Fibroblast of lung (primary cell): Measurements from ENCODE around the gene METTL22. TPM values are rescaled to one million over a fixed set of nuclear protein-coding genes. Genes with fewer than 3 reads are reported as not detected.

Experiments
- DNase-seq, 2 donors: peaks; one replicate each; pipeline versions ENCODE4 v3.0.0 to v3.0.0-alpha.2; 2010; ENCODE audit warnings: low read depth in 2 of 2
- H2AFZ ChIP-seq: 2 replicates; pipeline ENCODE4 v1.5.1; 2012; ENCODE audit warnings: low read length, control low read depth, inconsistent platforms
- H3K27ac ChIP-seq: 2 replicates; pipeline ENCODE4 v1.5.1; 2011; ENCODE audit warnings: low read length, control low read depth; ENCODE audit not compliant: insufficient read depth
- H3K27me3 ChIP-seq: 2 replicates; pipeline ENCODE4 v1.5.1; 2011; ENCODE audit warnings: mild to moderate bottlenecking, low read length; ENCODE audit not compliant: control insufficient read depth, insufficient read depth
- H3K36me3 ChIP-seq: 2 replicates; pipeline ENCODE4 v1.5.1; 2011; ENCODE audit warnings: low read length; ENCODE audit not compliant: control insufficient read depth, insufficient read depth
- H3K4me1 ChIP-seq: 2 replicates; pipeline ENCODE4 v1.5.1; 2011; ENCODE audit warnings: low read length; ENCODE audit not compliant: control insufficient read depth, insufficient read depth; ENCODE audit errors: extremely low read depth
- H3K4me2 ChIP-seq: 2 replicates; pipeline ENCODE4 v1.5.1; 2011; ENCODE audit warnings: low read length, control low read depth; ENCODE audit not compliant: insufficient read depth; ENCODE audit errors: extremely low read depth
- H3K4me3 ChIP-seq, 4 experiments: fragments of 200-600 bp in 1 of 4; sonication (generic) in 1 of 4; replicated peaks in 1 of 4; 2 replicates each; pipeline ENCODE4 v1.5.1; 2011 to 2016; ENCODE audit warnings: low read length in 4 of 4, low read depth in 3 of 4, mild to moderate bottlenecking in 3 of 4, control low read depth in 2 of 4, inconsistent platforms in 1 of 4, mixed read lengths in 1 of 4; ENCODE audit not compliant: insufficient read depth in 1 of 4; ENCODE audit errors: control extremely low read depth in 1 of 4
- H3K79me2 ChIP-seq: 2 replicates; pipeline ENCODE4 v1.5.1; 2012; ENCODE audit warnings: mild to moderate bottlenecking, low read length, inconsistent platforms; ENCODE audit not compliant: control insufficient read depth, insufficient read depth
- H3K9ac ChIP-seq: 2 replicates; pipeline ENCODE4 v1.5.1; 2011; ENCODE audit warnings: mild to moderate bottlenecking, low read length, control low read depth; ENCODE audit not compliant: insufficient read depth
- H3K9me3 ChIP-seq: 2 replicates; pipeline ENCODE4 v1.5.1; 2012; ENCODE audit warnings: low read depth, low read length; ENCODE audit not compliant: control insufficient read depth, insufficient read depth
- H4K20me1 ChIP-seq: 2 replicates; pipeline ENCODE4 v1.5.1; 2011; ENCODE audit warnings: low read length; ENCODE audit not compliant: control insufficient read depth, insufficient read depth; ENCODE audit errors: extremely low read depth
- EZH2 ChIP-seq: IDR thresholded peaks from 2 replicates; pipeline ENCODE4 v1.5.1; 2012; ENCODE audit warnings: low read length, control low read depth, mild to moderate bottlenecking; ENCODE audit errors: missing control alignments
- polyA plus RNA-seq, 2 donors: library from polyadenylated mRNA; depleted of rRNA in 1 of 2; stranded (reverse) in 1 of 2; unstranded in 1 of 2; fragments of >200 nt; gene quantifications; 2 replicates each; pipeline ENCODE4 v1.2.1, GENCODE V29; 2011 to 2012; ENCODE audit warnings: missing spikeins in 1 of 2
- total RNA-seq: library from RNA; depleted of rRNA; stranded (reverse); fragments of >200 nt; gene quantifications from 2 replicates; pipeline ENCODE4 v1.2.1, GENCODE V29; 2014
- TF ChIP-seq, protein P1 (sequence below), 2 donors: IDR thresholded peaks in 1 of 2; conservative IDR thresholded peaks in 1 of 2; 1 replicate in 1 of 2; 2 replicates in 1 of 2; pipeline ENCODE4 v1.5.1; 2011 to 2012; ENCODE audit warnings: low read length in 2 of 2, control low read depth in 1 of 2, inconsistent platforms in 1 of 2, low read depth in 1 of 2, mild to moderate bottlenecking in 1 of 2

The METTL22 gene
- total and polyA plus RNA-seq, 2 donors (not counting 1 experiment from before 2014, with no cell fraction given) = 27.4 to 30.8 TPM

DNA sequence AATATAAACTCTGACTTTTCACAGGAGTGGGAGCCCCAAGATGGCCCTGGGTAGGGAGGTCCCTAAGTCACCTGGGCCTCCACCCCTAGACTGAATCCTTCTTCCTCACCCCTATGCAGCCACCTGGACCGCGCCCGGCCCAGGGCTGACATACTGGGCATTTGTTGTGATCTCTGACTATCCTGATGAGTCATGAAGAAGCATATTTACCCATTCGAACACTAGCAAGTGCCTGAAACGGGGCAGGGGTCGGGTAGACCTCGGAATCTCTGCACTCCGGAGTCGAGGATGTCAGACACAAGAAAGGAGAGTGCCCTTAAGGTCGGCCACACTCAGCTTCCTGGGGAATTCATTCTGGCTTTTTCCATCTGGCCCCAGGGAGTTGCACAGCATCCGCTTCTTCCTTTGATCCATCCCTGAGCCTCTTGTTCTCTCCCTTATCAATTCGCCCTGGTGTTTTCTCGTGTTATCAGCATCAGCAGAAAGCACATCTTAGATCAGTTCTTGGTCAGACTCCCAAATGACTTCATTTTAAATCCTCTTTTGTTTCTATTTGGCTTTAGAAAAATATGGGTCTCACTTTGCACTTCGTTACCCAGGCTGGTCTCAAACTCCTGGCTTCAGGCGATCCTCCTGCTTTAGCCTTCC is 10.4 kb downstream of the METTL22 start:
- TF ChIP-seq, protein P1, sequence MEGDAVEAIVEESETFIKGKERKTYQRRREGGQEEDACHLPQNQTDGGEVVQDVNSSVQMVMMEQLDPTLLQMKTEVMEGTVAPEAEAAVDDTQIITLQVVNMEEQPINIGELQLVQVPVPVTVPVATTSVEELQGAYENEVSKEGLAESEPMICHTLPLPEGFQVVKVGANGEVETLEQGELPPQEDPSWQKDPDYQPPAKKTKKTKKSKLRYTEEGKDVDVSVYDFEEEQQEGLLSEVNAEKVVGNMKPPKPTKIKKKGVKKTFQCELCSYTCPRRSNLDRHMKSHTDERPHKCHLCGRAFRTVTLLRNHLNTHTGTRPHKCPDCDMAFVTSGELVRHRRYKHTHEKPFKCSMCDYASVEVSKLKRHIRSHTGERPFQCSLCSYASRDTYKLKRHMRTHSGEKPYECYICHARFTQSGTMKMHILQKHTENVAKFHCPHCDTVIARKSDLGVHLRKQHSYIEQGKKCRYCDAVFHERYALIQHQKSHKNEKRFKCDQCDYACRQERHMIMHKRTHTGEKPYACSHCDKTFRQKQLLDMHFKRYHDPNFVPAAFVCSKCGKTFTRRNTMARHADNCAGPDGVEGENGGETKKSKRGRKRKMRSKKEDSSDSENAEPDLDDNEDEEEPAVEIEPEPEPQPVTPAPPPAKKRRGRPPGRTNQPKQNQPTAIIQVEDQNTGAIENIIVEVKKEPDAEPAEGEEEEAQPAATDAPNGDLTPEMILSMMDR (conservative IDR thresholded peaks at IDR 0.05 in 1 of 2, IDR thresholded peaks at IDR 0.05 in 1 of 2; ENCODE audit: low read depth in 1 of 2, low read length in 2 of 2) = no peak
- TF ChIP-seq EZH2 = no peak
- no peak for DNase-seq
- H3K4me2 ChIP-seq = no peak overlapping the region
- H3K79me2 ChIP-seq = no peaks in the 10 kb centered on the region
- H3K9ac ChIP-seq = no peak overlapping the region
- no peak overlapping the region for H2AFZ ChIP-seq
- H3K27me3 ChIP-seq = no peaks in the 10 kb centered on the region
- H3K4me1 ChIP-seq = no peaks in the 10 kb centered on the region
- H4K20me1 ChIP-seq = no peaks in the 10 kb centered on the region
- no peak overlapping the region for H3K4me3 ChIP-seq
- peaks cover 27% of the 10 kb centered on the region for H3K36me3 ChIP-seq
- H3K27ac ChIP-seq = no peak overlapping the region
- H3K9me3 ChIP-seq = no peaks in the 10 kb centered on the region

DNA sequence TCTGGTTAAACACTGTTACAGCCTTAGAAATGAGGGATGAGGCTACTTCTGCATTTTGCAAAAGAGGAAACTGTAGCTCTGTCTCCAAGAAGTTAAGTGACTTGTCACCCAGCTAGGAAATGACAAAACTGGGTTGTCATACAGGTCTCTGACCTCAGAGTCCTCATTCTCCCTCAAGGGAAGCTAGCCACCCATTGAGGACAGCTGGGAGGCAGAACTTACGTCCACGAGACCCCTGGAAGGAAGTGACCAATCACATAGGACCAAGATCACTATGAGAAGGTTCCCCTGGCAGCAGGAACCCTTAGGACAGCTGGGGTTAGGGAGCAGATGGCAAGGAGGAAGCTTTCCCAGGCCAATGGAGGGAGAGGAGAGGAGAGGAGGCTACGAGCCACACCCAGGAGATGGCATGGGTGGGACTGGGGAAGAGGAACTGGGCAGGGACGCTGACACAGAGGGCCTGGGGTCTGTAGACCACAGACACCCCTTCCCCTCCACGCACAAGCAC is 11.2 kb downstream of the METTL22 start:
- Histone ChIP-seq H4K20me1 (no peaks in the 10 kb centered on the region), H3K4me3 (no peak overlapping the region), H3K79me2 (no peaks in the 10 kb centered on the region), H3K27me3 (no peaks in the 10 kb centered on the region), H3K4me1 (no peaks in the 10 kb centered on the region), H3K36me3 (peaks cover 27% of the 10 kb centered on the region), H3K9me3 (no peaks in the 10 kb centered on the region), H3K4me2 (no peak overlapping the region), H3K9ac (no peak overlapping the region), H3K27ac (no peak overlapping the region), H2AFZ (no peak overlapping the region)
- TF ChIP-seq EZH2 = no peak
- TF ChIP-seq, protein P1 (conservative IDR thresholded peaks at IDR 0.05 in 1 of 2, IDR thresholded peaks at IDR 0.05 in 1 of 2; ENCODE audit: low read depth in 1 of 2, low read length in 2 of 2) = no peak
- DNase-seq = no peak

DNA sequence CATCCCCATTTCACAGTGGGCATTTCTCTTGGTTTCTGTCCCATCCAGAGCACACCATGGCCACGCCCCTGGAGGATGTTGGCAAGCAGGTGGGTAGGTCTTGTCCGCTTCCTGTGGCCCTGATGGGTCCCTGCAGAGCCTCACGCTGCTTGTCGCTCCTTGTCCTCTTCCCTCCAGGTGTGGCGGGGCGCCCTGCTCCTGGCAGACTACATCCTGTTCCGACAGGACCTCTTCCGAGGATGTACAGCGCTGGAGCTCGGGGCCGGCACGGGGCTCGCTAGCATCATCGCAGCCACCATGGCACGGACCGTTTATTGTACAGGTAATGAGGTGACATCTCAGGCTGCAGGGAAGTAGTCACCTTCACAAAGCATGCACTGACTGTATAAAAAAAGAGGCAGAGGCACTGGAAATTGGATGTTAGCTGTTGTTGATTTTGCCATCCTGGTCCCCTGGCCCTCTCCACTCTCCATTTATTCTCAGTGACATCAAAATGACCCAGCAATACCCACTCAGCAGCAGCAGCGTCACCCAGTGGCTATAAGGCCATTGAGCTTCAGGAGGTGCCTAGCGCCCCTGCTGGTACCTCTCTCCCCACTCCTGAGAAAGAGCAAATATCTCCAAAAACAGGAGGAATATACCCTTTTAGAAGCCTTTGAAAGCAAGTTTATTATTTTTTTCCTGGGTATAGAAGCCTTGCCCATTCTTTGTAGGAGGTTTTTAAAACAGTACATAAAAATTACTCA is 13.7 kb downstream of the METTL22 start:
- Histone ChIP-seq H3K4me1 (no peaks in the 10 kb centered on the region), H4K20me1 (no peaks in the 10 kb centered on the region), H3K79me2 (no peaks in the 10 kb centered on the region), H3K27me3 (no peaks in the 10 kb centered on the region), H3K4me2 (no peak overlapping the region), H2AFZ (no peak overlapping the region), H3K36me3 (peaks cover 27% of the 10 kb centered on the region), H3K27ac (no peak overlapping the region), H3K4me3 (no peak overlapping the region), H3K9ac (no peak overlapping the region), H3K9me3 (no peaks in the 10 kb centered on the region)
- DNase-seq = peak; percentile 25 to 41
- TF ChIP-seq EZH2 = no peak
- TF ChIP-seq, protein P1 (conservative IDR thresholded peaks at IDR 0.05 in 1 of 2, IDR thresholded peaks at IDR 0.05 in 1 of 2; ENCODE audit: low read depth in 1 of 2, low read length in 2 of 2) = peak; percentile 38 to 74
